Astrocyte of the spinal cord (primary cell): ENCODE data around the gene RBBP5.

Experiments
- DNase-seq: peaks from one replicate; pipeline ENCODE4 v3.0.0; 2011; ENCODE audit warnings: low read depth, low spot score
- H3K4me3 ChIP-seq: 2 replicates; pipeline ENCODE4 v1.5.1; 2011; ENCODE audit warnings: low read depth, mild to moderate bottlenecking, low read length, moderate library complexity
- CTCF ChIP-seq: IDR thresholded peaks from 2 replicates; pipeline ENCODE4 v1.5.1; 2012; ENCODE audit warnings: low read depth, mild to moderate bottlenecking, low read length, inconsistent platforms
- in situ Hi-C: cut with HindIII; loops from 2 replicates; pipeline ENCODE4 v1.10.0; 2017; ENCODE audit warnings: low sequenced_read_pairs

RBBP5 gene

GRCh38 chr1:205062895-205063294 is 58.9 kb downstream of the RBBP5 start:
- no peak overlapping the region for H3K4me3 ChIP-seq
- TF ChIP-seq CTCF = no peak
- DNase-seq = no peak
- in situ Hi-C loops = no loop called here

GRCh38 chr1:205062319-205062718 is 59.5 kb downstream of the RBBP5 start:
- no peak overlapping the region for H3K4me3 ChIP-seq
- in situ Hi-C loops = no loop called here
- no peak for TF ChIP-seq CTCF
- DNase-seq = no peak

GRCh38 chr1:205061665-205062069 is 60.1 kb downstream of the RBBP5 start:
- no peak overlapping the region for H3K4me3 ChIP-seq
- TF ChIP-seq CTCF = peak; percentile 93
- in situ Hi-C loops = no loop called here
- peak; percentile 64 for DNase-seq

GRCh38 chr1:205061227-205061626 is 60.6 kb downstream of the RBBP5 start:
- in situ Hi-C loops = no loop called here
- H3K4me3 ChIP-seq = no peak overlapping the region
- no peak for TF ChIP-seq CTCF
- DNase-seq = no peak

- no peak overlapping the region for H3K4me3 ChIP-seq
- TF ChIP-seq CTCF = no peak
- DNase-seq = no peak
- in situ Hi-C loops = no loop called here
Observed at GRCh38 chr1:205060746-205061145, 61.0 kb downstream of the RBBP5 start.

- no peak overlapping the region for H3K4me3 ChIP-seq
- TF ChIP-seq CTCF = no peak
- in situ Hi-C loops = no loop called here
- no peak for DNase-seq
Observed at GRCh38 chr1:205059660-205060059, 62.1 kb downstream of the RBBP5 start.

- DNase-seq = no peak
- in situ Hi-C loops = no loop called here
- no peak for TF ChIP-seq CTCF
- no peak overlapping the region for H3K4me3 ChIP-seq
Observed at GRCh38 chr1:205058853-205059252, 62.9 kb downstream of the RBBP5 start.
